SK-N-MC (cell line): ENCODE measurements around the gene FNDC3B.

Experiments used
- DNase-seq: peaks from one replicate; pipeline ENCODE4 v3.0.0-alpha.2; 2011; ENCODE audit warnings: low read depth, low spot score
- H3K27ac ChIP-seq: fragments of 200-600 bp; sonication (generic); 2 replicates; pipeline ENCODE4 v1.5.1; 2016; ENCODE audit warnings: mixed run types
- H3K36me3 ChIP-seq: fragments of 200-600 bp; sonication (generic); 2 replicates; pipeline ENCODE4 v1.6.1; 2017; ENCODE audit warnings: antibody characterized with exemption, low read length, mixed read lengths; ENCODE audit not compliant: insufficient read depth
- H3K4me3 ChIP-seq: fragments of 200-600 bp; sonication (generic); 2 replicates; pipeline ENCODE4 v1.5.1; 2016
- H3K9ac ChIP-seq: fragments of 200-600 bp; sonication (generic); 2 replicates; pipeline ENCODE4 v1.8.0; 2017; ENCODE audit warnings: mixed run types, mixed read lengths; ENCODE audit not compliant: insufficient read length
- H3K9me3 ChIP-seq: fragments of 200-600 bp; sonication (generic); 2 replicates; pipeline ENCODE4 v1.6.1; 2017; ENCODE audit warnings: low read depth, mild to moderate bottlenecking, antibody characterized with exemption, low read length, moderate library complexity, mixed read lengths
- EZH2 ChIP-seq: fragments of 200-600 bp; sonication (generic); IDR thresholded peaks from one replicate; pipeline ENCODE4 v1.6.1; 2017; ENCODE audit warnings: antibody characterized with exemption
- FOXP2 ChIP-seq: optimal IDR thresholded peaks from 2 replicates; pipeline ENCODE3; 2011; ENCODE audit warnings: mild to moderate bottlenecking, moderate library complexity; ENCODE audit not compliant: insufficient read depth; ENCODE audit errors: extremely low read length, control extremely low read depth
- POLR2AphosphoS5 ChIP-seq: IDR thresholded peaks from 2 replicates; pipeline ENCODE4 v1.6.1; 2012; ENCODE audit warnings: mild to moderate bottlenecking, low read depth, low read length, borderline replicate concordance

FNDC3B gene

DNA sequence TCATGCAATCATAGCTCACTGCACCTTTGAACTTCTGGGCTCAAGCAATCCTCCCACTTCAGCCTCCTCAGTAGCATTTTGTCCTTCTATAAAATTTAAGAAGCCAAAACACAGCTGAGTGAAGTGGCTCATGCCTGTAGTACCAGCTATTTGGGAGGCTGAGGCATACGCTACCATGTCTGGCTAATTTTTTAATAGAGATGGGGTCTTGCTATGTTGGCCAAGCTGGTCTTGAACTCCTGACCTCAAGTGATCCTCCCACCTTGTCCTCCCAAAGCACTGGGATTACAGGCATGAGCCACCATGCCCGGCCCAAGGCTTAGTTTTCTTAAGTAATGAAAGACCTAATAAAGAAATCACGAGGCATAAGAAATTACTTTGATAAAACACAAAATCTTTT is 14.7 kb upstream of the FNDC3B start:
- no peaks in the 10 kb centered on the region for H3K36me3 ChIP-seq

GRCh38 chr3:172029425-172030098 is 9.8 kb upstream of the FNDC3B start:
- no peak for DNase-seq
- TF ChIP-seq EZH2: no peak
- no peak for TF ChIP-seq FOXP2
- TF ChIP-seq POLR2AphosphoS5: no peak
- Histone ChIP-seq H3K27ac (no peak overlapping the region), H3K9ac (no peak overlapping the region), H3K4me3 (no peak overlapping the region), H3K9me3 (no peaks in the 10 kb centered on the region), H3K36me3 (no peaks in the 10 kb centered on the region)

More for the DNA sequence above, 14.7 kb upstream of the FNDC3B start:
- no peak overlapping the region for H3K9ac ChIP-seq
- no peak overlapping the region for H3K4me3 ChIP-seq
- H3K9me3 ChIP-seq: no peaks in the 10 kb centered on the region
- DNase-seq: no peak
- H3K27ac ChIP-seq: no peak overlapping the region
- TF ChIP-seq EZH2: no peak
- TF ChIP-seq POLR2AphosphoS5: no peak
- TF ChIP-seq FOXP2: no peak

DNA sequence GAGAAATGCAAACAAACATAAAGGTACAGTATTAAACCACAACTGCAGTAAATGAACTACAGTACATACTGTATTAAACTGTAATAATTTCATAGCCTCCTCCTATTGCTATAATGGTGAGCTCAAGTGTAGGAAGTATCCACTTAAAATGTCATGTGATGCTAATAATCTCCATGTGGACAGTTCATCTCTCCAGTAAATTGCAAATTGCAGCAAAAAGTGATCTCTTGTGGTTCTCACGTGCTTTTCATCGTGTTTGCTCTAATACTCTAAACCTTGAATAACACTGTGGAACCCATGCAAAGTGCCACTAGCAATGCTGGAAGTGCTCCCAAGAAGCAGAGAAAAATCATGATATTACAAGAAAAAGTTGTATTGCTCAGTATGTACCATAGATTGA is 9.2 kb upstream of the FNDC3B start:
- no peak for DNase-seq
- TF ChIP-seq FOXP2 (no peak), POLR2AphosphoS5 (no peak), EZH2 (no peak)

DNA sequence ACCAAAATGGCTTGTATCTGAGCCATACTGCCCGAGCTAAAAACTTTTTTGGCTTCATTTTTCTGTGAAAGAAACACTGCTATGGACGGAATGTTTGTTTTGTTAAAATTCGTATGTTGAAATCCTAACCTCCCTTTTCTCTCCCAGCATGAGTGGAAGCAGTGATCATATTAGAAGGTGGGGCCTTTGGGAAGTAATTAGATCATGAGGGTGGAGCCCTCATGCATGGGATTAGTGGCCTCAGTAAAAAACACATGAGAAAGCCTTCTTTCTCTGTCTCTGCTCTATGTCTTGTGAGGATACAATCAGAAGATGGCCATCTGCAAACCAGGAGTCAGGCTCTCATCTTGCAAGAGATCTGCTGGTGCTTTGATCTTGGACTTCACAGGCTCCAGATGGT is 7.4 kb upstream of the FNDC3B start:
- TF ChIP-seq FOXP2 (no peak), EZH2 (no peak), POLR2AphosphoS5 (no peak)
- H3K9ac ChIP-seq: no peak overlapping the region
- no peak overlapping the region for H3K27ac ChIP-seq
- no peaks in the 10 kb centered on the region for H3K9me3 ChIP-seq
- H3K36me3 ChIP-seq: no peaks in the 10 kb centered on the region
- DNase-seq: no peak
- H3K4me3 ChIP-seq: no peak overlapping the region

More for the DNA sequence above, 9.2 kb upstream of the FNDC3B start:
- Histone ChIP-seq H3K9me3 (no peaks in the 10 kb centered on the region), H3K9ac (no peak overlapping the region), H3K36me3 (no peaks in the 10 kb centered on the region), H3K4me3 (no peak overlapping the region), H3K27ac (no peak overlapping the region)

DNA sequence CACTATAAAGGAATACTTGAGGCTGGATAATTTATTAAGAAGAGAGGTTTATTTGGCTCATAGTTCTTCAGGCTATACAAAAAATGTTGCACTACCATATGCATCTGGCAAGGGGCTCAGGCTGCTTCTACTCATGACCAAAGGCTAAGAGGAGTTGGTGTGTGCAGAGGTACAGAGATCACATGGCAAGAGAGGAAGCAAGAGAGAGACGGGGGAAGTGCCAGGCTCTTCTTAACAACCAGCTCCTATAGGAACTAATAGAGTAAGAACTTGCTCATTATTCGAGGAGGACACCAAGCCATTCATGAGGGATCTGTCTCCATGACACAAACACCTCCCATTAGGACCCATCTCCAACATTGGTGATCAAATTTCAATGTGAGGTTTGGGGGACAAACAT is 6.0 kb upstream of the FNDC3B start:
- no peak for DNase-seq
- TF ChIP-seq FOXP2 (no peak), EZH2 (no peak), POLR2AphosphoS5 (no peak)
- no peak overlapping the region for H3K4me3 ChIP-seq
- H3K9me3 ChIP-seq: no peaks in the 10 kb centered on the region
- H3K9ac ChIP-seq: no peak overlapping the region
- no peak overlapping the region for H3K27ac ChIP-seq
- no peaks in the 10 kb centered on the region for H3K36me3 ChIP-seq

DNA sequence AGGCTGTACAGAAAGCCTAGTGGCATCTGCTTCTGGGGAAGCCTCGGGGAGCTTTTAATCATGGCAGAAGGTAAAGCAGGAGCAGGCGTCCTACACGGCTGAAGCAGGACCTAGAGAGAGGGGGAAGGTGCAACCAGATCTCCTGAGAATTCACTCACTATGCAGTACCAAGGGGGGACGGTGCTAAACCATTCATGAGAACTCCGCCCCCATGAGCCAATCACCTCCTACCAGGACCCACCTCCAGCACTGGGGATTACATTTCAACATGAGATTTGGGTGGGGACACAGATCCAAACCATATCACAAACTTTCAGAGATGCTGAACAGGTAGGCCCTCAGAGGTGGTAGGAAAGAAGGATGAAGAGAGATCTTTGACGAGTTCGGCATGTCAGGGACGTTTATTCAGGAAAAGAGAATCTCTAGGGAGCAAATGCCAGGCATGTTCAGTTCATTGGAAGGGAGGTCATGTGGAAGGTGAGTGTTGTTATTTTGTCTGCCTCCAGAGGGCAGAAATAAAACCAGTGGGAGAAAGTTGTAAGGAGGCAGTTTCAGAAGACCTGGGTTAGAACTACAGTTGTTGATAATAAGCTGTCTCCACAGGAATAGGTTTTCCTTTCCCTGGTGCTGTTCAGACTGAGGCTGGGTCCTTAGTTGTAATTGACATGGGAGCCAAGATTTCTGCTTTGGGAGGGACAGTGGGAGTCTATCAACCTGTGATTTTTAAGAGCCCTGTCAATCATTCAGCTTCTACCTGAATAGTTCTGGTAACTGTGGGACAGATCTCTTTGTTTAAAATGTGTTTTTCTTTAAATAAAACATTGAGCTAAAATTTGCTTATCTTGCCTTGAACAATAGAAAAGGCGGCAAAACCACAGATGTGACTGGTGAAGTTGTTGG is 4.3 kb upstream of the FNDC3B start:
- no peak overlapping the region for H3K9ac ChIP-seq
- DNase-seq: no peak
- no peaks in the 10 kb centered on the region for H3K9me3 ChIP-seq
- H3K36me3 ChIP-seq: no peaks in the 10 kb centered on the region
- TF ChIP-seq POLR2AphosphoS5 (no peak), FOXP2 (no peak), EZH2 (no peak)
- no peak overlapping the region for H3K4me3 ChIP-seq
- no peak overlapping the region for H3K27ac ChIP-seq

GRCh38 chr3:172036541-172037215 is 2.7 kb upstream of the FNDC3B start:
- Histone ChIP-seq H3K4me3 (no peak overlapping the region), H3K27ac (no peak overlapping the region), H3K9ac (no peak overlapping the region), H3K9me3 (no peaks in the 10 kb centered on the region), H3K36me3 (no peaks in the 10 kb centered on the region)
- TF ChIP-seq EZH2 (no peak), POLR2AphosphoS5 (no peak), FOXP2 (no peak)
- DNase-seq: no peak

- TF ChIP-seq POLR2AphosphoS5 (no peak), EZH2 (no peak), FOXP2 (no peak)
- Histone ChIP-seq H3K9ac (peak overlapping the region; percentile 52), H3K27ac (no peak overlapping the region), H3K36me3 (no peaks in the 10 kb centered on the region), H3K9me3 (no peaks in the 10 kb centered on the region), H3K4me3 (peak overlapping the region; percentile 90)
- DNase-seq: no peak
Observed at GRCh38 chr3:172038798-172039435, 461 bp upstream of the FNDC3B start.
